SU-DHL-6 (cell line): ENCODE measurements around the gene TSHZ3.

Experiments used
- H2AFZ ChIP-seq: fragments of 200-600 bp; sonication (generic); 2 replicates; pipeline ENCODE4 v1.6.1; 2014; ENCODE audit warnings: low read depth, mild to moderate bottlenecking, moderate library complexity, mixed read lengths, antibody characterized with exemption, low read length; ENCODE audit not compliant: severe bottlenecking
- H3F3A ChIP-seq: fragments of 200-600 bp; shearing (Covaris generic); 2 replicates; pipeline ENCODE4 v1.6.0; 2016; ENCODE audit warnings: antibody characterized with exemption, mild to moderate bottlenecking; ENCODE audit not compliant: insufficient read depth
- H3K27ac ChIP-seq: fragments of 200-600 bp; sonication (generic); 2 replicates; pipeline ENCODE4 v1.5.1; 2016; ENCODE audit warnings: low read depth, mild to moderate bottlenecking, low read length, moderate library complexity, mixed read lengths
- H3K27me3 ChIP-seq: fragments of 200-600 bp; sonication (generic), shearing (Covaris generic); 2 replicates; pipeline ENCODE4 v1.6.0; 2014; ENCODE audit warnings: mild to moderate bottlenecking, low read length
- H3K36me3 ChIP-seq: fragments of 200-600 bp; sonication (generic); 2 replicates; pipeline ENCODE4 v1.6.1; 2014; ENCODE audit warnings: mild to moderate bottlenecking, low read length, mixed read lengths
- H3K4me2 ChIP-seq: fragments of 300-600, 200-600 bp; shearing (Covaris generic), sonication (generic); 2 replicates; pipeline ENCODE4 v1.6.0; 2014; ENCODE audit warnings: low read length, low read depth, mild to moderate bottlenecking; ENCODE audit not compliant: poor library complexity, severe bottlenecking
- H3K4me3 ChIP-seq: fragments of 200-600 bp; sonication (generic); 2 replicates; pipeline ENCODE4 v1.5.1; 2014; ENCODE audit warnings: antibody characterized with exemption, low read length, mild to moderate bottlenecking, mixed read lengths; ENCODE audit not compliant: insufficient read depth, poor library complexity, severe bottlenecking
- H3K79me2 ChIP-seq: fragments of 200-600 bp; sonication (generic); 2 replicates; pipeline ENCODE4 v1.6.1; 2014; ENCODE audit warnings: mild to moderate bottlenecking, low read length, moderate library complexity; ENCODE audit not compliant: insufficient read depth
- H3K9ac ChIP-seq: fragments of 200-600 bp; sonication (generic); 2 replicates; pipeline ENCODE4 v1.7.0; 2014; ENCODE audit warnings: mild to moderate bottlenecking, low read length
- H3K9me2 ChIP-seq: fragments of 200-600 bp; sonication (generic); replicated peaks from 2 replicates; pipeline ENCODE4 v1.6.1; 2014; ENCODE audit warnings: low read length; ENCODE audit not compliant: insufficient read depth
- H3K9me3 ChIP-seq: fragments of 200-600 bp; sonication (generic); 2 replicates; pipeline ENCODE4 v1.6.1; 2014; ENCODE audit warnings: low read length, mixed read lengths; ENCODE audit not compliant: insufficient read depth
- H4K20me1 ChIP-seq: fragments of 200-600 bp; sonication (generic); 2 replicates; pipeline ENCODE4 v1.6.1; 2014; ENCODE audit warnings: low read depth, mild to moderate bottlenecking, antibody characterized with exemption, low read length, moderate library complexity, mixed read lengths
- EZH2phosphoT487 ChIP-seq: fragments of 200-600 bp; sonication (generic), shearing (Covaris generic); conservative IDR thresholded peaks from 2 replicates; pipeline ENCODE4 v1.6.1; 2018; ENCODE audit warnings: mild to moderate bottlenecking, antibody characterized with exemption, low read length, moderate library complexity, mixed read lengths
- TF ChIP-seq, protein P1 (sequence below): fragments of 200-600 bp; sonication (generic); IDR thresholded peaks from one replicate; pipeline ENCODE4 v1.5.1; 2017; ENCODE audit warnings: antibody characterized with exemption, mild to moderate bottlenecking, low read length, moderate library complexity; ENCODE audit not compliant: insufficient read depth, poor library complexity, severe bottlenecking

TSHZ3 gene

DNA sequence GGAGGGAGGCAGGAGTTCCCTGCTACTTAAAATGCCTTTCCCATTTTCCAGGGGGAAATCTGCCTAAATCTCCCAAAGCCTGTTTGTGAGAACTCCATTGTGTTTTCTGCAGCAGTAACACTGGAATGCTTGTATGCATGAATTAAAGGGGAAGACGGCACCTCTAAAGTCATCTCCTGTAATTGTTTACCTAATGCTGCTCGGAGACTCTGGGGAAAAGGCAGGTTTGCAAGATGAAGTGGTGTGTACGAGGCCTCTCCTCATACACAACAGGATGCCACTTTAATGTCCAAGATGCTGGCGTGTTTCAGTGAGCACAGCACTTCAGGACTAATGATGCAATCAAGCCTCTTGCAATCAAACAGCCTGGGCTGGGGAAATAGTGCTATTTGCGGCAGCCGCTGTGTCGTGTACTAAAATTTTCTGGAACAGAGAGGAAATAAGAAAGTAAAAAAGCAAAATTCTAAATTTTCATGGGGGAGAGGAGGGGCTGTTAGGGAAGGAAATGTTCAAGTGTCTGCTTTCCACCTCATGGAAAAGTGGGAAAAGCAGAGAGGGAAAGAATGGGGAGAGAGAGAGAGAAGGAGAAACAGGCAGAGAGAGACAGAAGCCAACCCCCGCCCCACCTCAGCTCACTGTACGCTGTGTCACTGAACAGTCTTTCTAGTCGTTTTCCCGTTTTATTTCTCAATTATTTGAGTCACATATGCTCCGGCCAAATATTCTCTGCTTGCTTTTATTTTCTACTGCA lies 32.9 kb downstream of the TSHZ3 start:
- Histone ChIP-seq H3K9me2 (no peaks in the 10 kb centered on the region), H4K20me1 (no peaks in the 10 kb centered on the region), H3K9me3 (no peaks in the 10 kb centered on the region), H3K4me3 (no peak overlapping the region), H3K9ac (no peak overlapping the region), H3K4me2 (no peak overlapping the region), H3K79me2 (no peaks in the 10 kb centered on the region), H2AFZ (no peak overlapping the region), H3K27me3 (no peaks in the 10 kb centered on the region), H3F3A (no peaks in the 10 kb centered on the region), H3K27ac (no peak overlapping the region), H3K36me3 (no peaks in the 10 kb centered on the region)
- TF ChIP-seq, protein P1, sequence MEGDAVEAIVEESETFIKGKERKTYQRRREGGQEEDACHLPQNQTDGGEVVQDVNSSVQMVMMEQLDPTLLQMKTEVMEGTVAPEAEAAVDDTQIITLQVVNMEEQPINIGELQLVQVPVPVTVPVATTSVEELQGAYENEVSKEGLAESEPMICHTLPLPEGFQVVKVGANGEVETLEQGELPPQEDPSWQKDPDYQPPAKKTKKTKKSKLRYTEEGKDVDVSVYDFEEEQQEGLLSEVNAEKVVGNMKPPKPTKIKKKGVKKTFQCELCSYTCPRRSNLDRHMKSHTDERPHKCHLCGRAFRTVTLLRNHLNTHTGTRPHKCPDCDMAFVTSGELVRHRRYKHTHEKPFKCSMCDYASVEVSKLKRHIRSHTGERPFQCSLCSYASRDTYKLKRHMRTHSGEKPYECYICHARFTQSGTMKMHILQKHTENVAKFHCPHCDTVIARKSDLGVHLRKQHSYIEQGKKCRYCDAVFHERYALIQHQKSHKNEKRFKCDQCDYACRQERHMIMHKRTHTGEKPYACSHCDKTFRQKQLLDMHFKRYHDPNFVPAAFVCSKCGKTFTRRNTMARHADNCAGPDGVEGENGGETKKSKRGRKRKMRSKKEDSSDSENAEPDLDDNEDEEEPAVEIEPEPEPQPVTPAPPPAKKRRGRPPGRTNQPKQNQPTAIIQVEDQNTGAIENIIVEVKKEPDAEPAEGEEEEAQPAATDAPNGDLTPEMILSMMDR: no peak
- TF ChIP-seq EZH2phosphoT487: no peak

DNA sequence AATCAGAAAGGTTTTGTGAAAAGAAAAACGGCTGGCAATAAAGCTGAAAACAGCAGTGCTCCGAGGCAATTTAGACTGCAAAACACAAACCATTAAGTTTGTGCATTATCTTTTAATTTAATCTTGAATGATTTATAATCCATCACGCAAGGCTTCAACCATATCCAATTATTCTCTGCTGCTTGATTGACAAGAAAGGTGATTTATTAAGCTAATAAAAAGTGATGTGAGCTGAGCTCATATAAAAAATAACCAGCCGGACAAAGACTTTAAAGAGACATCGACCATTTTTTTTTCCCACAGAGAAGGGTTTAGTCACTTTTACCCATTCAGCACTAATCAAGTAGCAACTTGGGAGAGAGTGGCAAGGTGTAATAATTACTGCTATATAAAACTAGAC lies 33.6 kb downstream of the TSHZ3 start:
- no peaks in the 10 kb centered on the region for H3K27me3 ChIP-seq
- no peaks in the 10 kb centered on the region for H3K9me2 ChIP-seq
- no peak overlapping the region for H3K4me2 ChIP-seq
- H2AFZ ChIP-seq: no peak overlapping the region
- no peaks in the 10 kb centered on the region for H4K20me1 ChIP-seq
- no peaks in the 10 kb centered on the region for H3K36me3 ChIP-seq
- H3F3A ChIP-seq: no peaks in the 10 kb centered on the region
- no peak overlapping the region for H3K9ac ChIP-seq
- H3K27ac ChIP-seq: no peak overlapping the region
- no peaks in the 10 kb centered on the region for H3K9me3 ChIP-seq
- no peak overlapping the region for H3K4me3 ChIP-seq
- H3K79me2 ChIP-seq: no peaks in the 10 kb centered on the region
- TF ChIP-seq, protein P1: no peak
- no peak for TF ChIP-seq EZH2phosphoT487

DNA sequence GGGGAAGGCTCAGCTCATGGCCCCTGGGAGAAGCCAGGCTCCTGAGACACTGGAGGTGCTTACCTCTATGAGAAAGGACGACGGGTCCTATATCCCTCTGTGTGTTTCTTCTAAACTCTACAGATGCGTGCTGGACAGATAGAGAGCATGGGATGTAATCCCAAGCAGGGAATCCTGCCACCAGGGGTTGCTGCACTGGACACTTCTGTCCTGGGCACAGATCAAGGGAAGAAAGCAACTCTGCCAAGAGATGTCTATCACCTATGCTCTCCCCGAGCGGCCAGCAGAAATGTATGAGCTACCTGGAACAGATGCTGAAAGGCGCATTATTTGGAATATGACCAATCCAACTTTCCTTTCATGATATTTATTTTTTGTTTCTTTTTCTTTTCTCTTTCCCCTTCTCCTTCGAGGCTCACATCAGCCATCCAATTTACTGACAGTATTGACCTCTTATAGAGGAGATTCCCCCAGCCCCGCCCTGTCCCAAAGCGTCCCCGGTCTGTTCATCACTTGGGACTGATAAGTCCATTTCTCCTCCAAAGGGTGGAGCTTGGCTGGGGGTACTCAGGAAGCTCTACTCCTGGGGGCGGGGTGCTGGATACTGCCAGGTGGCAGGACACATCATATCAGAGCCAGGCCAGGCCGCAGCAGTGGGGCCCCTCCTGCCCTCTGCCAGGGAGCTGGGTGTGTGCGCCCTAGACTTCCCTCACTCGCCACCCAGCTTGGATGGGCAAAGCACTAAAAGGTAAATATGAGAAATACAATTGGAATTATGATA lies 34.2 kb downstream of the TSHZ3 start:
- Histone ChIP-seq H3K9me2 (no peaks in the 10 kb centered on the region), H3F3A (no peaks in the 10 kb centered on the region), H3K79me2 (no peaks in the 10 kb centered on the region), H2AFZ (no peak overlapping the region), H3K36me3 (no peaks in the 10 kb centered on the region), H3K4me3 (no peak overlapping the region), H3K27me3 (no peaks in the 10 kb centered on the region), H3K27ac (no peak overlapping the region), H4K20me1 (no peaks in the 10 kb centered on the region), H3K9me3 (no peaks in the 10 kb centered on the region), H3K4me2 (no peak overlapping the region), H3K9ac (no peak overlapping the region)
- TF ChIP-seq, protein P1: no peak
- TF ChIP-seq EZH2phosphoT487: no peak
